GM19468 (cell line): ENCODE measurements around the gene KLK8.
"Not testable (repeated sequence)": the region's sequence is repeated elsewhere in the genome, so short reads cannot be mapped to it uniquely, and the experiment has no call there.

Experiments
- ATAC-seq: cut with Tn5 transposase; IDR thresholded peaks from one replicate; pipeline ENCODE4 v1.9.1; 2021; ENCODE audit warnings: mild to moderate bottlenecking, moderate library complexity, moderate number of reproducible peaks; ENCODE audit not compliant: unreplicated experiment; ENCODE audit errors: extremely low read depth

Gene KLK8

DNA sequence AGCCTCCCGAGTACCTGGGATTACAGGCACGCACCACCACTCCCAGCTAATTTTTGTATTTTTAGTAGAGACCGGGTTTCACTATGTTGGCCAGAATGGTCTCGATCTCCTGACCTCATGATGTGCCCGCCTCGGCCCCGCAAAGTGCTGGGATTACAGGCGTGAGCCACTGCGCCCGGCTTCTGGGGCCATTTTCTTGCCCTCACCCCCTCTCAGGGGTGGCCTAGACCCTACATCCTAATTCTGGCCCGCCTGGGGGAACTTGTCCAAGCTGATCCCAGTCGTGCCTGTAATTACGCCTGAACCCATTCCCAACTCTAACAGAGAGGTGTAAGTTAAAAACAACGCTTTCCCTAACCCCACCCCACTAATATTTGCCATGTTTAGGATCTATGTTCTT lies 17.0 kb downstream of the KLK8 start:
- not testable (repeated sequence) for ATAC-seq

DNA sequence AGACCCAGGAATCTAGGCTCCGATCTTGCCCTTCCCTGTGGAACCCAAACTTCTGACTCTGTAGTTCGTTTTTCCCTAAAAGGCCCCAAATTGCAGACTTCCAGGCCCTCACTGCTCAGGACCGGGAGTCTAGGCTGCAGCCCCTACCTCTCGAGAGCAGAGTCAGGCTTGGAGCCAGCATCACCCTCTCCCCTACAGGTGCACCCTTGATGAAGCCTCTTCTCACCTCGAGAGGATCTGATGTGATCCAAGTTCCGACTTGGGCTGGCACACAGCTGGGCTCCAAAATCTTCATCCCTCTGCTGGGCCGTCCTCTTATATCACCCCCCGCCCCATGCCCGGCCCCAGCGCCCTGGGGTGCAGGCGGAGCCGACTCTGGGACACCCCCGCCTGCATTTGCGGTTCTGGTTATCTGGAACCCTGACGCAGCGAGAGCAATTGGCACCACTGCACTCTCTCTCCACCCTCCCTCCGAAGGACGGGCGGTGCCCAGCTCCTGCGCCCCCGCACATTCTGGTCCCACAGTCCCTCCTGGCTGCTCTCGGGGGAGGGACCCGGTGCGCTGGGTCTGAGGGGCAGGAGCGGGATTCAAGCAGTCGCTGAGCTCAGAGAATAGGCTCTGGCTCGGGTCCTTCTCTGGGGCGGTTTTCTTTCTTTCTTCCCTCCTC lies 17.6 kb downstream of the KLK8 start, which contains the start of gene KLK7:
TSS of gene KLK7 (minus strand) at position 293 of the 668 bp plus-strand sequence. CDS start 1,518 bp downstream, outside the sequence.
- ATAC-seq: no peak

DNA sequence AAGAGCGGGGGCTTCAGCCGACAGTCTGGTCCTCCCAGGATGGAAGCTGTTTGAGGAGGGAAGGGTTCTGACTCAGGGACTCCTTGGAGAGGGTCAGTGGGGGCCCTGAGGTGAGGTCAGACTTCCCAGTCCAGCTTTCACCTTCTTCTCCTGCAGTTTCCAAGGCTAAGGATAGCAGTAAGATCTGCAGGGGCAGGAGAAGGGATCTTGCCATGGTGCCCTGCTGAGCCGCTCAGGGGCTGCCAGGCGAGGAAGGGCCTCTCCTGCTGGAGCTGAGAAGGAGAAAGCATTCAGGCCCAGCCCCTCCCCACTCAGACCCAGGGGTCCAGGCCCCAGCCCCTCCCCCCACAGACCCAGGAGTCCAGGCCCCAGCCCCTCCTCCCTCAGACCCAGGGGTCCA lies 19.2 kb downstream of the KLK8 start:
- ATAC-seq: no peak

DNA sequence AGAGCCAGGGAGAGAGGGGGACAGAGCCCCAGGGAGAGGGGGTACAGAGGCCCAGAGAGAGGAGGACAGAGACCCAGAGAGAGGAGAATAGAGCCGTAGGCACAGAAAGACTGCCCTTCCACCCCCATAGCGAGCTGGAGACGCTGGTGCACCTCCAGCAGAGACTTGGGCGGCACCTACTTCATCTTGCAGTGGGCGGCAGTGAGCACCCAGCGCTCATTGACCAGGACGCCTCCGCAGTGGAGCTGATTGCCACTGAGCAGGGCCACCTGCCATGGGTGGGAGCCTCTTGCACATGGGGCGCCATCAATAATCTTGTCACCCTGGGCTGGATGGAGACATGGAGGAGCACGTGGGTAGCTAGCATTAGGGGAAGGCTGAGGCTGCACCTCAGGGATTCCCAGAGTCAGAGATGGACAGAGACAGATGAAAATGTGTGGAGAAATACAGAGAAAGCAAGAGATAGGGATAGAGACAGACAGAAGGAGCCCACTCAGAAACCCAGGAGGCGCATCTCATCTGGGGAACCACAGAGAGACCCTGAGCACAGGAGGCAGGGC lies 19.7 kb downstream of the KLK8 start:
- ATAC-seq: no peak

DNA sequence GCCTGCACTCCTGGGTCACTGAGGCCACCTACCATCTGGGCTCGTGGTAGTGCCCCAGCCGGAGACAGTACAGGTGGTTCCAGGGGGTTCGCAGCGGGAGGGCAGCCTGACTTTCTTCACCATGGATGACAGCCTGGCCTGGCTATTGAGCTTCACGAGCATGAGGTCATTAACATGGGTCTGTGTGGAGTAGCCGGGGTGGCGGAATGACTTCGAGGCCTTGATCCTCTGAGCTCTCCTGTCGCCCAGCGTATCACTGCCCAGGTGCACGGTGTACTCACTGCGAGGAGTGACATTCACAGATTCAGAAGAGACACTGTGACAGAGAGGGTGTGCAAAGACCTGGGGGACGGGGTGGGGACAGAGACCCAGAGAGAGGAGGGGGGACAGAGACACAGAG lies 21.2 kb downstream of the KLK8 start:
- no peak for ATAC-seq

DNA sequence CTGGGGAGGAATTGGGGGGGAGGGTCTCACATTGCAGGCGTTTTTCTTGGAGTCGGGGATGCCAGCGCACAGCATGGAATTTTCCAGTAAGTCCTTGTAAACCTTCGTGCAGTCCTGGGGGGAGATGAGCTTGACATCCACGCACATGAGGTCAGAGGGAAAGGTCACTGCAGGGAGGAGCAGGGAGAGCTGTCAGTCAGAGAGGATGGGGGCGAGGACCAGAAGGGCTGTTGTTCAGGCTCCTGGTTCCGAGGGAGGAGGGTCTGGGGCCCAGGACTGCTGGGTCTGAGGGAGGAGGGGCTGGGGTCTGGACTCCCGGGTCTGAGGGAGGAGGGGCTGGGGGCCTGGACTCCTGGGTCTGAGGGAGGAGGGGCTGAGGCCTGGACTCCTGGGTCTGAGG lies 21.6 kb downstream of the KLK8 start:
- no peak for ATAC-seq

DNA sequence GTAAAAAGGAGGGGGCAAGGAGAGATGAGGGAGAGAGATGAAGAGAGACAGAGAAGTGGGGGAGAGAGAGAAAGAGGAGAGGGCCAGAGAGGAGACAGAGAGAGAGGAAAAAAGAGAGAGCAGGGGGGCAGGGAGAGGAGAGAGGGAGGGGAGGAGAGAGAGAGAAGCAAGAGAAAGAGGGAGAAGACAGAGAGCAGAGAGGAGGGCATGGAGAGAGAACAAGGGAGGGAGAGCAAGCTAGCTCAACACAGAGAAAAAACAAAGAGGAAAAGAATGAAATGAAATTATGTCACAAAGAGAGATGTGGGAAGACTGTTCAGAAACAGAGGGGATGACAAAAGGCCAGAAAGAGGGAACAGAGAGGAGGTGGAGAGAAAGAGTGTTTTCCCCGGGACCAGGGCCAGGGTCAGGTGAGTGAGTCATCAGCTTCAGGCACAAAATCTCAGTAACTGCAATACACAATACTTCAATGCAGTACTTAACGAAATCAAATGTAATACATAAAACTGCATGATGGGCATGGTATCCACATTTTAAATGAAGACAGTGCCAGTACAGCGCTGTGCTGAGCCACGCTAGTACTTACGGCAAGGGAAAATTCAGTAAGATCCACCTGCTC lies 22.5 kb downstream of the KLK8 start:
- ATAC-seq: no peak

DNA sequence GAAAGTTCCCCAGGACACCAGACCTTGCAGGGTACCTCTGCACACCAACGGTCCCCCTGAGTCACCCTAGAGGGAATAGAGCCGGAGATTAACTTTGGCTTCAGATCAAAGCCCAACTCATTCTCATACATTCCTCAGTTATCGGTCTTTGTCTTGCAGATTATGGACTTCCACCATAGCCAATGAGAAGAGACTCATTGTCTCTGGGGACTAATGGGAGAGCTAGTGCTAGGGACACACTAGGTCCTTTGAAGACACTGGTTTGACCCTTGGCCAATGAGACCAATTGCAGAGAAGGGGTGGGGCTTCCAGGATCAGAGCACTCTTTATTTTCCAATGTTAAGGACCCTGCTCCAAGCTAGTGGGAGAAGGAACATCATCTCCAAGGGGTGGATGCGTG lies 23.8 kb downstream of the KLK8 start:
- no peak for ATAC-seq

DNA sequence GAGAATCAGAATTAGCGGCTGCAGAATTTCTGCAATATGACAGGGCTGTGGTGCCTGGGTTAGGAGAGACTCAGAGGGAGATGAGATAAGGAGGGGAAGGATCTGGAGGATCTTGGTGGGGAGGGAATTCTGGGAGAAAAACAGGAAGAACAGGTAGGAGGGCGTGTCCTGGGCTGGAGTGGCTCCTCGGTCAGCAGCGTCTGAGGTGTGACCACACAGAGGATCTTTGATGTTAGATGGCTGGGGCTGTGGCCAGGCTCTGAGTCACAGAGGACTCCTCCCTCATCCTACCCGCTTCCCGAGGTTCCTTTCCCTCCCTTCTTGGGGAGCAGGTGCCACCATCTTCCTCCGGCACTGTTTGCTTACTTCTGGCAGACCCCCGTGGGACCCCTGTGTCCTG lies 25.6 kb downstream of the KLK8 start:
- ATAC-seq: no peak

DNA sequence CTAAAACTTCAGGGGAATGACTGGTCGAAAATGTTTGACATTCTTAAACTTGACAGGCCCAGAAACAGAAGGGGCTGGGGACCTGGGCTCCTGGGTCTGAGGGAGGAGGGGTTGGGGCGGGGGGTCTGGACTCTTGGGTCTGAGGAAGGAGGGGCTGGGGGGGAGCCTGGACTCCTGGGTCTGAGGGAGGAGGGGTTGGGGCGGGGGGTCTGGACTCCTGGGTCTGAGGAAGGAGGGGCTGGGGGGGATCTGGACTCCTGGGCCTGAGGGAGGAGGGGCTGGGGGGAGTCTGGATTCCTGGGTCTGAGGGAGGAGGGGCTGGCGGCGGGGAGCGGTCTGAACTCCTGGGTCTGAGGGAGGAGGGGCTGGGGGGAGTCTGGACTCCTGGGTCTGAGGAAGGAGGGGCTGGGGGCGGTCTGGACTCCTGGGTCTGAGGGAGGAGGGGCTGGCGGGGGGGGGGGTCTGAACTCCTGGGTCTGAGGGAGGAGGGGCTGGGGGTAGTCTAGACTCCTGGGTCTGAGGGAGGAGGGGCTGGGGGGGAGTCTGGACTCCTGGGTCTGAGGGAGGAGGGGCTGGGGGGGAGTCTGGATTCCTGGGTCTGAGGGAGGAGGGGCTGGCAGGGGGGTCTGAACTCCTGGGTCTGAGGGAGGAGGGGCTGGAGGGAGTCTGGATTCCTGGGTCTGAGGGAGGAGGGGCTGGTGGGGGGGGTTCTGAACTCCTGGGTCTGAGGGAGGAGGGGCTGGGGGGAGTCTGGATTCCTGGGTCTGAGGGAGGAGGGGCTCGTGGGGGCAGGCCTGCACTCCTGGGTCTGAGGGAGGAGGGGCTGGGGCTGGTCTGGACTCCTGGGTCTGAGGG lies 26.5 kb downstream of the KLK8 start:
- ATAC-seq: no peak

DNA sequence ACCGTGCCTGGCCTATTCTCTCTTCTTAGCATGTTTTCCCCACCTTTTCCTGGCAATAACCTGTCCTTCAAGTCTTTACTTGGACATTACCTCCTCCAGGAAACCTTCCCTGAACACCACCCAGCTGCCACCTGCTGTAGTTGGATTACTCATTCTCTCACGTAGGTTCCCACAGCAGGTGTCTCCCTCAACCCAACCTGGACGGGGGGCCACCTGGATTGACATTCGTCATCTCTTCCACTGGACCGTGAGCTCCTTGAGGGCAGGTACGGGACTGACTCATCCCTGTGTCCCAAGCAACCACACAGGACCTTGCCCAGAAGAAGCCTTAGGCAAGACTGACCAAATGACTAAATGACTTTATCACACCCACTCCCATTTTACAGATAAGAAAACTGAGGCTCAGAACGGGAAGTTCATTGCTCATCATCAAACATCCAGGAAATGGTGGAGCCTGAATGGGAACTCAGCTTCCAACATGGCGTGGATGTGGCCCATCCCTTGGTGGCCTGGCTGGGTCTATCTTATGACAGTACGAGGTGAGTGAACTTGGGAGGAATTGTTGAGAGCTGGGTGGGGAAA lies 28.5 kb downstream of the KLK8 start:
- ATAC-seq: no peak

DNA sequence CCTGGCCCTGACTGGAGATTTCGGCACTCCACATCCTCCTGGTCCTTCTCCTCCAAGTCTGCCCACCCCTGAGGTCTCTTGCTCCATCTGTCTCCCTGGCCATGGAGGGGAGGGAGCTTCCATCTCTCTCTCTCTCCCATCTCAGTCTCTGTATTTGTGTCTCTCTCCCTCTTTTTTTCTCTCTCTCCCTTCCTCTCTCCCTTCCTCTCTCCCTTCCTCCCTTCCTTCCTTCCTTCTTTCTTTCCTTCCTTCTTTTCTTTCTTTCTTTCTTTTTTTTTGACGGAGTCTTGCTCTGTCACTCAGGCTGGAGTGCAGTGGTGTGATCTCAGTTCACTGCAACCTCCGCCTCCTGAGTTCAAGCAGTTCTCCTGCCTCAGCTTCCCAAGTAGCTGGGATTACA lies 31.6 kb downstream of the KLK8 start:
- ATAC-seq: not testable (repeated sequence)

DNA sequence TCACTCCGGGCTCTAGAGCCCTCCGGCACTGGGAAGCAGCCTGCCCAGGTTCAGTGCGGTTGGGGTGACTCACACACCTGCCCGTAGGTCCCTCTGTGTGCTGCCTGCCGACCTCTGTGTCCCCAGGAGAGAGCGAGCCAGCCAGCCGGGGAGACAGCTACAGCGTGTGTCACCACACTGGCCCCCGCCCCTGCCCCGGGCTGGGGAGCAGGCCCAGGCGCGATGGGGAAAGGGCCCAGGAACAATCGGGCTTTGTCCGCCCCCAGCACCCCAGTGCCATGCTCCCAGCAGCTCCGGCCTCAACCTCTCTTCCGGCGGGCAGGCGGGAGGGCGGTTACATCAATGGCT lies 32.0 kb downstream of the KLK8 start, which contains the start of gene KLK6:
TSS of gene KLK6 (minus strand) at position 179 of the 348 bp plus-strand sequence. CDS start 1,487 bp downstream, outside the sequence.
- no peak for ATAC-seq

DNA sequence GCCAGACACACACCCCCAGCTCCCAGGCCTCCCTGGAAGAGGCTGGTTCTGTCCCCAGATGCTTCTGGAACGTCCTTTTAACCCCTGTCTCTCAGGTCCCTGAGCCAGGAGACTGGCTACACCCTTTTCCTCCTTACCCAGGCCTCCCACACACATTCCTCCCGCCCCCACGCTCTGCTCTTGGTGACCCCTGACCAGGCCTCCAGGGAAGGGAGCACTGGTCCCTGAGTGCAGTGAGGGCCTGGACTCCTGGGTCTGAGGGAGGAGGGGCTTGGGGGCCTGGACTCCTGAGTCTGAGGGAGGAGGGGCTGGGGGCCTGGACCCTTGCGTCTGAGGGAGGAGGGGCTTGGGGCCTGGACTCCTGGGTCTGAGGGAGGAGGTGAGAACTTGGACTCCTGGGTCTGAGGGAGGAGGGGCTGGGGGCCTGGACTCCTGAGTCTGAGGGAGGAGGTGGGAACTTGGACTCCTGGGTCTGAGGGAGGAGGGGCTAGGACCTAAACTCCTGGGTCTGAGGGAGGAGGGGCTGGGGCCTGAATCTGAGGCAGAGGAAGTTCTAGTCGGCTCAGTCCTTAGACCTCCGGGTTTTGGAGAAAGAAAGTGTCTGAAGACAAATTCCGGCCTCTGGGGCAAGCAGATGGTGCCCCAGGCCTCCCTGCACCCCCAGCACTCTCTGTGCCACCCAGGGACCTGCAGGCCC lies 32.5 kb downstream of the KLK8 start:
- ATAC-seq: no peak

DNA sequence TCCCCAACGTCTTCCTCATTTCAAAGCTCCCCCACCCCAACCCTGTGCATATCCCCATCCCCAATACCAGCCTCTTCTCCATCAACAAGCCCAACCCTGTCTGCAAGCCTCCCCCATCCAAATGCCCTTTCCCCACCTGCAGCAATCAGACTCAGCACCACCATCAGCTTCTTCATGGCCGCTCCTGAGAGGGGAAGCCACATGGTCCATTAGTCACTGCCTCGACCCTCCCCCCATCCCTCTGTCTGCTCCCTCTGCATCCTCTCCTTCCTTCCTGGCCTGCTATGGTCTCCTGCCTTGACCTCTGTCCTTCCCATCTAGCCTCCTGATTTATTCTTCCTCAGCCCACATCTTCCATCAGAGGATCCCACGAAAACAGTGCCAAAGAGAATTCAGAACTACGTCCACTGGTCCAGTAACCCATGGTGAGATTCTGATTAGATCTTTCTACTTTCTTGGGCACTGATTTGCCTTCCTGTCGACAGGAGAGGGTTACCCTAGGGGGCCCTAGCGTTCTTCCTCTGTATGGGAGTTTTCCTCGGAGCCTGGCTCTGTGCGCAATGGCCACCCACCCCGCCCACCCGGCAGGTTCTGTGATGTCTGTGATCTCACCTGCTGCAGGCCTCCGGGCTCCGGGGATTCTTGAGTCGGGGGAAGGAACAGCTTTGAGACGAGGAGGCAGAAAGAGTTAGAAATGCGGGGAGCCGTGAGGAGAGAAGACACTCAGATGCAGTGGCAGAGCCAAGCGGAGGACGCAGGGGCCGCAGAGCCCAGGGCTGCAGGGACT lies 33.3 kb downstream of the KLK8 start:
- no peak for ATAC-seq

DNA sequence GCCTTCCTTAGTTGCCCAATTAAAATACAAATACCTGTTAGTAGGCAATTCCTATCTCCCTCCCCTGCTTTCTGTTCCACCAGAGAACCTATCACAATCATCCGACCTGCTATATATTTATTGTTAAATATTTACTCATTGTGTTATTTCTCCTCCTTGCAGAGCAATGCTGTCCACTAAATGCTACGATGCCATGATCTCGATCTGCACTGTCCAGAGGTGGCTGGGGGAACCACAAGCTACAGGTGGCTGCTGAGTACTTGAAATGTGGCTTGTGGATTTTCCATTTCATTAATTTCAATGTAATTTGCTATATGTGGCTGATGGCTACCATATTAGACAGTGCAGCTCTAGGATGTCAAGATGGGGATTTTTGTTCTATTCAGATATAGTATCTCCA lies 37.1 kb downstream of the KLK8 start:
- ATAC-seq: no peak

DNA sequence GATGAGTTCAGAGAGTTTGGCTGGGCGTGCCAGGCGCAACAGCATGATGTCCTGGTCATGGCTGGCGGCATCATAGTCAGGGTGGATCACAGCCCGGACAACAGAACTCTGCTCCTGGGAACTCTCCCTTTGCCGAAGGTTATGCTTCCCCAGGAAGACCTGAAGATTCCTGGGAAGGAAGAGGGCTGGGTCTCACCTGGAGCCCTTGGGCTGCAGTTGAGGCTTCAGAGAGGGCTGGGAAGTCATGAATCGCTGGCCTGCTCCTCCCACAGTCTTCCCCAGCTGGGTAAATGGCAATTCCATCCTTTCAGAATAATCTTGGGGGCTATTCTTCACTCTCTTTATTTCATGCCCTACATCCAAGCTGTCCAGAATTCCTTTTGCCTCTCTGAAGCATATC lies 38.0 kb downstream of the KLK8 start:
- no peak for ATAC-seq

DNA sequence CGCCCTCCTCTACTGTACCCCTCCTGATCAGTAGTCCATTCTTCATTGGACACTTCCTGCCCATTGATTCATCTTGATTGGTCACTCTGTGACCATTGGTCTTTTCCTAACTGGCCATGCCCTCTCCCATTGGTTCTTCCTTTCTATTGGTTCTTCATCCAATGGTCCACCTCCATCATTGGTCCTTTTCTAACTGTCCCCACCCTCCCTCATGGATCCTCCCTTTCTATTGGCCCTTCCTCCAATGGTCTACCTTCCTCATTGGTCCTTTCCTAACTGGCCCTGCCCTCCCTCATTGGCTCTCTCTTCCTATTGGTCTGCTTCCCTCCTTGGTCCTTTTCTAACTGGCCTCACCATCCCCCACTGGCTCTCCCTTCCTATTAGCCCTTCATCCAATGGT lies 39.2 kb downstream of the KLK8 start:
- ATAC-seq: no peak
